GM21447 (cell line): ENCODE data around the gene DGKI.

Experiments
- ATAC-seq: cut with Tn5 transposase; IDR thresholded peaks from one replicate; pipeline ENCODE4 v1.9.1; 2021; ENCODE audit not compliant: unreplicated experiment

The DGKI gene

DNA sequence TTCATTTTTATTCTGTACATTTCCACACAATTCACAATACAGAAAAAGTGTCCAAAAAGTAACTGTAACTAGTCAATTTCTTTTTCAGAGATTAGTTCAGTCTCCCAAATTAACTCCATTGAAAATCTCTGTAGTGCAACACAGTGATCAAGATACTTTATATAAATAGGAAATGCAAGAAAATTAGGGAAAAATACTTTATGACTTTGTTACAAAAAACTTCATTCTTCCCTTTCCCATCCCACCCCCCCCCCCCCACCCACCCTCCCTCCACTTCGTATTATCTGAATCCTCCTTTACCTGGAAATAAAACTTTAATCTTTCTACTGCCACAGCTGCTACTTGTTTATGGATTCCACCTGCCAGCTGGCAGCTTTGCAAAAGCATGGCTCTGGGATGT lies 465.7 kb downstream of the DGKI start:
- no peak for ATAC-seq

- ATAC-seq = no peak
Observed at GRCh38 chr7:137373507-137373906, 473.3 kb downstream of the DGKI start.

- ATAC-seq = no peak
Observed at GRCh38 chr7:137371616-137372015, 475.2 kb downstream of the DGKI start.

DNA sequence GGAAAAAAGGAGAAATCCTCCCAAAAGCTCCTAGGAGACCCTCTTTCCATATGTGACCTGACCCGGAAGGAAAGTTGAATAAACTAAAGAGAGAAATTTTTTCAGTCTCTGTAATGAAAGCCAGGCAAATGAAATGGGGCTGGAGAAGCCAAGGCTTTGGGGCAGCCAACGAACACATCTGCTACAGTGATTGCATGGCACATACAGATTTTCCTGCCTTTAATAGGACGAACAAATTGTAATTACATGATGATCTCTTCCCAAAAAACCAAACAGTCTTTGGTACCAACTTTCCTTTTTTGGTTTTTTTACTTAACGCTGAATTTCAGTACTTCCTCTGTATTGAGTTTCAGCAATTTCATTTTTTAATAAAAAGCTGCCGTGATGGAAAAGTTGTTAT lies 479.8 kb downstream of the DGKI start:
- ATAC-seq = no peak

- ATAC-seq = no peak
Observed at GRCh38 chr7:137363683-137364082, 483.1 kb downstream of the DGKI start.

DNA sequence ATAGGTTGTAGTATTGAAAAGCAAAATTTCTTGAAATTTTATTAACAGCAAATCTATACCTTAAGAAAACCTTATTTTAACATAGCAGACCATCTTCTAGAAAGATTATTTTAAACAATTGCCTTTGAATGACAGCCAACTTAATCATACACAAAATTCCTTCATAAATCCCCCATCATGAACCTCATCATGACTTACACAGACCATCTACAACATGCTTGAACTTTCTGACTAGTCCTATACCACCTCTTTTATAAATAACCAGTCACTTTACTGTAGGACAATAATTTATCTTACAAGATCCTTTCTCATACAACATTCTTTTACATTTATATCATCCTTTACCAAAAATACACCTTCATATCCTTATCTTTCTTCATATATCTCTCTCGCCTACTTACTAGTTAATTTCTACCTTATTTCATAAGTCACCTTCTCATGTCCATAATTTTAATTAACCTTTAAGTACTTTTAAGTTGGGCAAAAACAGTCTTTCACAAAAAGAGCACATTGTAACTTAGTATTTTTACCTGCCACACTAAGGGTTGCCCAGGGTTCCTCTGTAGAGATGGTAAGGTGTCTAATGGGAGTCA lies 486.6 kb downstream of the DGKI start:
- ATAC-seq = no peak

- no peak for ATAC-seq
Observed at GRCh38 chr7:137354961-137355360, 491.8 kb downstream of the DGKI start.

DNA sequence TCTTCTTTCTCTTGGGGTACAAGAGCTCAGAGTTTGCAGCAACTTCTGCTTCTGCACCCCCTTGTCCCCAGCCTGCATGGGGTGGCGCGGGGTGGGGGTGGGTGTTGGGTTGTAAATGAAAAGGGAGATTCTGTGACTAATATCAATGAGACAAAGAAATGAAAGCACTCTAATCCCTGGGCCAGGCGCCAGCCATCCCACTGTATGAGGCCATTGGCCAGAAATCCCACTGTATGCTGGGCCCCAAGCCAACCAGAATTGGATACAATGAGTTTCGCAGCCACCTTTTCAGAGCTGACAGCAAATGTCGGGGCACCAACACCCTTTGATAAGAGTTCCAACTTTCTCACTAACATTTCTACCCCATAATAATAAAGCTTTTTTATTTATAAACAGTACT lies 492.4 kb downstream of the DGKI start:
- no peak for ATAC-seq

- no peak for ATAC-seq
Observed at GRCh38 chr7:137351941-137352340, 494.8 kb downstream of the DGKI start.

DNA sequence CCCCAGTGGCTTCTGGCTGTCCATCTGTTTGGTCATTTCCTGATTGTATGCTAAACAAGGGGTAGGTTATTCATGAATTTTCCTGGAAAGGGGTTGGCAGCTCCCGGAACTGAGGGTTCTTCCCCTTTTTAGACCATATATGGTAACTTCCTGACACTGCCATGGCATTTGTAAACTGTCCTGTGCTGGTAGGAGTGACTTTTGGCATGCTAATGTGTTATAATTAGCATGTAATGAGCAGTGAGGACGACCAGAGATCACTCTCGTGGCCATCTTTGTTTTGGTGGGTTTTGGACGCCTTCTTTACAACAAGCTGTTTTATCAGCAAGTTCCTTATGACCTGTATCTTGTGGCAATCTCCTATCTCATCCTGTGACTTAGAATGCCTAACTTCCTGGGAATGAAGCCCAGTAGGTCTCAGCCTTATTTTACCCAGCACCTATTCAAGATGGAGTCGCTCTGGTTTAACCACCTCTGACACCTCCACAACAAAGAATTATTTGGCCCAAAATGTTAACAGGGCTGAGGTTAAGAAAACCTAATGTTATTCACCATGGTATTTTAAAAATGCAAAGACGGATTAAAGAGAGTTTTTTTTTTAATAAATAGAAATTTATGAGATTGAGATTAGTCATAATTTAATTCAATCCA lies 500.9 kb downstream of the DGKI start:
- ATAC-seq = no peak

DNA sequence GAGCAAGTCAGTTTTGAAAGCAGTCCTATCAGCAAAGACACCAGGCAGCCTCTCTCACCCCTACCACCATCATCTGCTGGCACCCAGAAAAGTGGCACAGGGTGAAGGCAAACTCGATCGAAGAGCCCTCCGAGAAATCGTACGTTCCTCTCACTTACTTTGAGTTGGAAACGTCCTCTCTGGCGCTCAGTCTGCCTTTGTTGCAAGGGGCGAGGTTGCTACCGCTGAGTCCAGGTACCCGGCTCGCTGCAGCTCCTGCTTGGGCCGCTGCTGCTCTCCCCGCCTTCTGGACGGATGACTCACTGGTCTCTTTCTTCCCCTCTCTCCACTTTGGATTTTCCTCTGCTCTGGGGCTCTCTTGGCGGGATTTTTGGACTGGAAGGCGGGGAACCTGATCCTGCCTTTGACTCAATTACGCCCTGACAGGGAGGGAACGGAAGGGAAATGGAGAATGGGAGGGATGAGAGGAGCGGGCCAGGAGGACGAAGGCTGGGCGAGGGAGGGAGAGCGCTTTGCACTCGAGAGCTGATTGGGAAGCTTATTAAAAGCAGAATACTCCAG lies 503.4 kb downstream of the DGKI start, which contains the start of gene PTN:
PTN (minus strand) TSS at position 453 of the 561 bp plus-strand sequence. CDS start 88,760 bp downstream, outside the sequence.
- ATAC-seq = no peak

DNA sequence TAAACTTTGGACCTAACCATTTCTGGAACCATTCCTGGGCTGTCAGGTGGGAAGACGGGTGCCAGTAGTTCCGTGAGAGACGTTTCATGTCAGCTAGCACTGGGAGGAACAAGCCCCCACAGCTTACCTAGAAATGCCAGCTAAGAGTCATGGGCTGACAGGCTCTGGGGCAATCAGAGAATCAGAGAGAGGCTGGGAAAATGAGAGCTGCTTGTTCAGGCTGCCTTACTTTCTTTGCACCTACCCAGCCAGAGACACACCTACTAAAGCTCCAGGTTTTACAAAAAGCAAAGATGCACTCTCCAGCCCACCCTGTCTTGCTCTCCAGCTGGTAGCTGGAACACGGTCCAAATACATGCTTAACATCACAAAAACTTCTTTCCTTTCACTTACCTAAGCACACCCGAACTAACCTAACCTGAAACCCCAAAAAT lies 503.9 kb downstream of the DGKI start:
- no peak for ATAC-seq

DNA sequence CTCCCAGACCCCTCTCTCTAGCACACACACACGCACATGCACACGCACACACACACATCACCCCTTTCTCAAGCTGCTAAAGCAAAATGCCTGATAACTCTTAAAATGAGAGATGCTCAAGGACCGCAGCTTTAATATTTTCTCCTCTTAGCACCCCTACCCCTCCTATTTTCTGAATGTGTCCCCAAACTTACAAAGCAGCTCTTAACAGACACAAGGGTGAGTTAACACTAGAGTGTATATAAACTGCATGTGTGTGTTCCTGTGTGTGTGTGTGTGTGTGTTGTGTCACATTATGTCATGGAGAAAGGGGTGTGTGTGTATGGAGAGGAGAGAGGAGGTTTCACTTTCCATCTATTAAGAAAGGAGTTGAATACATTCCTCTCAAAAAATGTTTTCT lies 504.5 kb downstream of the DGKI start:
- ATAC-seq = no peak

- no peak for ATAC-seq
Observed at GRCh38 chr7:137337902-137338301, 508.9 kb downstream of the DGKI start.

GRCh38 chr7:137335814-137336213 lies 511.0 kb downstream of the DGKI start:
- no peak for ATAC-seq

DNA sequence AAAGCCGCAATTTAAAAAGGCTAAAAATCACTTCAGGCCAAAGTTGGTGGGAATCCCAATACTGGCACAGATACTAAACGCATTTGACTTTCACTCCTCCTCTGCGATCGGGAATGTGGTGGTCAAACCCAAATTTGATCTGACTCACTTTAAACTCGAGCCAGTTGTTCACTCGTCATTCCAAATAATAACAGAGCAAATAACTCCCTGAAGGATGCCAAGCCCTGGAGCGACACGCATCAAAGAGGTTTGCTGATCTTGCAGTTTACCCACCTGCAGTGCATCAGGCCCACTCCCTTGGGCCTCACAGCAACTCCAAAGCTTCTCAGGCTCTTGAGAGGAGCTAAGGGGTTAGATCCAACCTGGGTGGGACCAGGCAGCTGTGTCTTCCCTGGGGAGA lies 515.4 kb downstream of the DGKI start:
- no peak for ATAC-seq
